Skeletal muscle satellite cell (primary cell): ENCODE data around the gene GSTT4.

Experiments used
- H3K27me3 ChIP-seq: 2 replicates; pipeline ENCODE4 v1.7.0; 2013; ENCODE audit warnings: low read length; ENCODE audit not compliant: control insufficient read depth, insufficient read depth
- H3K36me3 ChIP-seq: 2 replicates; pipeline ENCODE4 v1.7.0; 2013; ENCODE audit warnings: mild to moderate bottlenecking, control low read depth, low read length; ENCODE audit not compliant: insufficient read depth
- H3K4me1 ChIP-seq: 2 replicates; pipeline ENCODE4 v1.7.0; 2013; ENCODE audit warnings: low read length; ENCODE audit not compliant: control insufficient read depth, insufficient read depth
- H3K4me2 ChIP-seq: 2 replicates; pipeline ENCODE4 v1.7.0; 2013; ENCODE audit warnings: mild to moderate bottlenecking, low read length
- H3K4me3 ChIP-seq: 2 replicates; pipeline ENCODE4 v1.7.0; 2013; ENCODE audit warnings: low read length
- H3K9ac ChIP-seq: 2 replicates; pipeline ENCODE4 v1.7.0; 2013; ENCODE audit warnings: mild to moderate bottlenecking, low read depth, low read length, moderate library complexity
- H3K9me3 ChIP-seq: replicated peaks from 2 replicates; pipeline ENCODE4 v1.7.0; 2013; ENCODE audit warnings: mild to moderate bottlenecking, control low read depth, low read length

Gene GSTT4

GRCh38 chr22:24037851-24038765, 32.9 kb upstream of the GSTT4 start:
- Histone ChIP-seq H3K9me3 (no peaks in the 10 kb centered on the region), H3K36me3 (peaks cover 37% of the 10 kb centered on the region), H3K27me3 (no peaks in the 10 kb centered on the region), H3K4me2 (no peak overlapping the region), H3K4me1 (peaks cover 9% of the 10 kb centered on the region), H3K4me3 (no peak overlapping the region), H3K9ac (no peak overlapping the region)

GRCh38 chr22:24035296-24035695, 30.0 kb upstream of the GSTT4 start:
- H3K9me3 ChIP-seq: no peaks in the 10 kb centered on the region
- no peaks in the 10 kb centered on the region for H3K4me1 ChIP-seq
- peaks cover 30% of the 10 kb centered on the region for H3K36me3 ChIP-seq
- no peak overlapping the region for H3K9ac ChIP-seq
- H3K4me2 ChIP-seq: no peak overlapping the region
- no peak overlapping the region for H3K4me3 ChIP-seq
- no peaks in the 10 kb centered on the region for H3K27me3 ChIP-seq

GRCh38 chr22:24033731-24034130, 28.5 kb upstream of the GSTT4 start:
- Histone ChIP-seq H3K4me1 (no peaks in the 10 kb centered on the region), H3K27me3 (no peaks in the 10 kb centered on the region), H3K9me3 (no peaks in the 10 kb centered on the region), H3K4me2 (no peak overlapping the region), H3K36me3 (peaks cover 20% of the 10 kb centered on the region), H3K9ac (no peak overlapping the region), H3K4me3 (no peak overlapping the region)

- Histone ChIP-seq H3K9me3 (no peaks in the 10 kb centered on the region), H3K4me2 (no peak overlapping the region), H3K36me3 (no peaks in the 10 kb centered on the region), H3K4me3 (no peak overlapping the region), H3K4me1 (no peaks in the 10 kb centered on the region), H3K9ac (no peak overlapping the region), H3K27me3 (no peaks in the 10 kb centered on the region)
Observed at GRCh38 chr22:24030186-24030702, 25.0 kb upstream of the GSTT4 start.

GRCh38 chr22:24029304-24029703, 24.1 kb upstream of the GSTT4 start:
- Histone ChIP-seq H3K4me3 (no peak overlapping the region), H3K9ac (no peak overlapping the region), H3K4me1 (no peaks in the 10 kb centered on the region), H3K36me3 (no peaks in the 10 kb centered on the region), H3K4me2 (no peak overlapping the region), H3K27me3 (no peaks in the 10 kb centered on the region), H3K9me3 (no peaks in the 10 kb centered on the region)

GRCh38 chr22:24028533-24028932, 23.3 kb upstream of the GSTT4 start:
- H3K36me3 ChIP-seq: no peaks in the 10 kb centered on the region
- no peak overlapping the region for H3K9ac ChIP-seq
- no peaks in the 10 kb centered on the region for H3K9me3 ChIP-seq
- no peak overlapping the region for H3K4me2 ChIP-seq
- H3K4me1 ChIP-seq: no peaks in the 10 kb centered on the region
- no peak overlapping the region for H3K4me3 ChIP-seq
- H3K27me3 ChIP-seq: no peaks in the 10 kb centered on the region

- H3K9ac ChIP-seq: no peak overlapping the region
- no peaks in the 10 kb centered on the region for H3K27me3 ChIP-seq
- no peaks in the 10 kb centered on the region for H3K36me3 ChIP-seq
- no peaks in the 10 kb centered on the region for H3K4me1 ChIP-seq
- no peak overlapping the region for H3K4me3 ChIP-seq
- no peaks in the 10 kb centered on the region for H3K9me3 ChIP-seq
- H3K4me2 ChIP-seq: no peak overlapping the region
Observed at GRCh38 chr22:24027991-24028390, 22.7 kb upstream of the GSTT4 start.

GRCh38 chr22:24027389-24027975, 22.2 kb upstream of the GSTT4 start:
- Histone ChIP-seq H3K4me3 (no peak overlapping the region), H3K27me3 (no peaks in the 10 kb centered on the region), H3K36me3 (no peaks in the 10 kb centered on the region), H3K9ac (no peak overlapping the region), H3K4me1 (no peaks in the 10 kb centered on the region), H3K9me3 (no peaks in the 10 kb centered on the region), H3K4me2 (no peak overlapping the region)

GRCh38 chr22:24026733-24027132, 21.5 kb upstream of the GSTT4 start:
- Histone ChIP-seq H3K36me3 (no peaks in the 10 kb centered on the region), H3K4me1 (no peaks in the 10 kb centered on the region), H3K4me3 (no peak overlapping the region), H3K4me2 (no peak overlapping the region), H3K9ac (no peak overlapping the region), H3K27me3 (no peaks in the 10 kb centered on the region), H3K9me3 (no peaks in the 10 kb centered on the region)

GRCh38 chr22:24026056-24026455, 20.8 kb upstream of the GSTT4 start:
- H3K27me3 ChIP-seq: no peaks in the 10 kb centered on the region
- H3K36me3 ChIP-seq: no peaks in the 10 kb centered on the region
- no peaks in the 10 kb centered on the region for H3K9me3 ChIP-seq
- no peak overlapping the region for H3K4me2 ChIP-seq
- H3K9ac ChIP-seq: no peak overlapping the region
- H3K4me3 ChIP-seq: no peak overlapping the region
- H3K4me1 ChIP-seq: no peaks in the 10 kb centered on the region

- Histone ChIP-seq H3K4me2 (no peak overlapping the region), H3K4me3 (no peak overlapping the region), H3K9ac (no peak overlapping the region), H3K27me3 (no peaks in the 10 kb centered on the region), H3K4me1 (no peaks in the 10 kb centered on the region), H3K9me3 (no peaks in the 10 kb centered on the region), H3K36me3 (no peaks in the 10 kb centered on the region)
Observed at GRCh38 chr22:24025475-24025874, 20.2 kb upstream of the GSTT4 start.
